ENCODE measurements around the gene DUSP7.

DUSP7 gene

GRCh38 chr3:52056521-52056967 lies at the start of gene DUSP7:
Gene DUSP7 (minus strand): TSS chr3:52056571. CDS start chr3:52056366, 205 bp downstream.
- DNase-seq (ENCODE audit: low read depth): peak; percentile 40

- DNase-seq (ENCODE audit: low read depth): no peak
These were observed 48.6 kb upstream of the DUSP7 start for GRCh38 chr3:52104684-52105640.

GRCh38 chr3:52102934-52103333 lies 46.6 kb upstream of the DUSP7 start:
- no peak for DNase-seq (ENCODE audit: low read depth)

GRCh38 chr3:52099001-52099401 lies 42.6 kb upstream of the DUSP7 start:
- no peak for DNase-seq (ENCODE audit: low read depth)

- no peak for DNase-seq (ENCODE audit: low read depth)
These were observed 41.6 kb upstream of the DUSP7 start for GRCh38 chr3:52097851-52098507.

- no peak for DNase-seq (ENCODE audit: low read depth)
These were observed 39.8 kb upstream of the DUSP7 start for GRCh38 chr3:52095990-52096775.

- DNase-seq (ENCODE audit: low read depth): no peak
These were observed 38.5 kb upstream of the DUSP7 start for GRCh38 chr3:52094571-52095485.

- no peak for DNase-seq (ENCODE audit: low read depth)
These were observed 37.6 kb upstream of the DUSP7 start for GRCh38 chr3:52093756-52094545.

- no peak for DNase-seq (ENCODE audit: low read depth)
These were observed 36.5 kb upstream of the DUSP7 start for GRCh38 chr3:52092891-52093290.

- no peak for DNase-seq (ENCODE audit: low read depth)
These were observed 35.9 kb upstream of the DUSP7 start for GRCh38 chr3:52092271-52092660.

- no peak for DNase-seq (ENCODE audit: low read depth)
These were observed 35.4 kb upstream of the DUSP7 start for GRCh38 chr3:52091586-52092270.

GRCh38 chr3:52090933-52091468 lies 34.6 kb upstream of the DUSP7 start:
- no peak for DNase-seq (ENCODE audit: low read depth)

- no peak for DNase-seq (ENCODE audit: low read depth)
These were observed 34.0 kb upstream of the DUSP7 start for GRCh38 chr3:52090131-52090932.

GRCh38 chr3:52089691-52090090 lies 33.3 kb upstream of the DUSP7 start:
- DNase-seq (ENCODE audit: low read depth): no peak

- no peak for DNase-seq (ENCODE audit: low read depth)
These were observed 32.3 kb upstream of the DUSP7 start for GRCh38 chr3:52088445-52089367.

GRCh38 chr3:52087731-52088130 lies 31.4 kb upstream of the DUSP7 start:
- DNase-seq (ENCODE audit: low read depth): no peak

GRCh38 chr3:52086976-52087663 lies 30.7 kb upstream of the DUSP7 start:
- no peak for DNase-seq (ENCODE audit: low read depth)
